ENCODE measurements around the gene C2orf49.

C2orf49 gene

GRCh38 chr2:105298017-105298416 lies 39.3 kb upstream of the C2orf49 start:
- H3K9me3 ChIP-seq (ENCODE audit: control insufficient read depth, low read length), result no peaks in the 10 kb centered on the region
- peak overlapping the region; percentile 40 for H3K27ac ChIP-seq
- no peaks in the 10 kb centered on the region for H3K27me3 ChIP-seq (ENCODE audit: control insufficient read depth, insufficient read depth, low read length)
- peaks cover 24% of the 10 kb centered on the region for H3K4me1 ChIP-seq
- H2AFZ ChIP-seq, result no peak overlapping the region
- no peak overlapping the region for H3K4me2 ChIP-seq (ENCODE audit: low read length)
- peaks cover 3% of the 10 kb centered on the region for H3K79me2 ChIP-seq
- no peak overlapping the region for H3K4me3 ChIP-seq (ENCODE audit: low read depth, low read length)
- TF ChIP-seq, protein P1, sequence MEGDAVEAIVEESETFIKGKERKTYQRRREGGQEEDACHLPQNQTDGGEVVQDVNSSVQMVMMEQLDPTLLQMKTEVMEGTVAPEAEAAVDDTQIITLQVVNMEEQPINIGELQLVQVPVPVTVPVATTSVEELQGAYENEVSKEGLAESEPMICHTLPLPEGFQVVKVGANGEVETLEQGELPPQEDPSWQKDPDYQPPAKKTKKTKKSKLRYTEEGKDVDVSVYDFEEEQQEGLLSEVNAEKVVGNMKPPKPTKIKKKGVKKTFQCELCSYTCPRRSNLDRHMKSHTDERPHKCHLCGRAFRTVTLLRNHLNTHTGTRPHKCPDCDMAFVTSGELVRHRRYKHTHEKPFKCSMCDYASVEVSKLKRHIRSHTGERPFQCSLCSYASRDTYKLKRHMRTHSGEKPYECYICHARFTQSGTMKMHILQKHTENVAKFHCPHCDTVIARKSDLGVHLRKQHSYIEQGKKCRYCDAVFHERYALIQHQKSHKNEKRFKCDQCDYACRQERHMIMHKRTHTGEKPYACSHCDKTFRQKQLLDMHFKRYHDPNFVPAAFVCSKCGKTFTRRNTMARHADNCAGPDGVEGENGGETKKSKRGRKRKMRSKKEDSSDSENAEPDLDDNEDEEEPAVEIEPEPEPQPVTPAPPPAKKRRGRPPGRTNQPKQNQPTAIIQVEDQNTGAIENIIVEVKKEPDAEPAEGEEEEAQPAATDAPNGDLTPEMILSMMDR (IDR thresholded peaks at IDR 0.05), result no peak
- H3K36me3 ChIP-seq (ENCODE audit: control insufficient read depth, insufficient read depth, low read length), result no peaks in the 10 kb centered on the region
- H3K9ac ChIP-seq, result no peak overlapping the region

- TF ChIP-seq, protein P1 (IDR thresholded peaks at IDR 0.05), result no peak
- H3K79me2 ChIP-seq, result peaks cover 3% of the 10 kb centered on the region
- no peaks in the 10 kb centered on the region for H3K9me3 ChIP-seq (ENCODE audit: control insufficient read depth, low read length)
- no peak overlapping the region for H3K4me2 ChIP-seq (ENCODE audit: low read length)
- no peak overlapping the region for H3K4me3 ChIP-seq (ENCODE audit: low read depth, low read length)
- H3K4me1 ChIP-seq, result peaks cover 24% of the 10 kb centered on the region
- no peak overlapping the region for H3K9ac ChIP-seq
- no peaks in the 10 kb centered on the region for H3K27me3 ChIP-seq (ENCODE audit: control insufficient read depth, insufficient read depth, low read length)
- H3K27ac ChIP-seq, result no peak overlapping the region
- H2AFZ ChIP-seq, result no peak overlapping the region
- H3K36me3 ChIP-seq (ENCODE audit: control insufficient read depth, insufficient read depth, low read length), result no peaks in the 10 kb centered on the region
These were observed 38.0 kb upstream of the C2orf49 start for GRCh38 chr2:105299290-105299689.

- Histone ChIP-seq H3K27ac (no peak overlapping the region), H3K9me3 (ENCODE audit: control insufficient read depth, low read length) (no peaks in the 10 kb centered on the region), H3K4me2 (ENCODE audit: low read length) (no peak overlapping the region), H3K36me3 (ENCODE audit: control insufficient read depth, insufficient read depth, low read length) (no peaks in the 10 kb centered on the region), H3K4me1 (peaks cover 24% of the 10 kb centered on the region), H2AFZ (no peak overlapping the region), H3K79me2 (peaks cover 6% of the 10 kb centered on the region), H3K27me3 (ENCODE audit: control insufficient read depth, insufficient read depth, low read length) (no peaks in the 10 kb centered on the region), H3K4me3 (ENCODE audit: low read depth, low read length) (no peak overlapping the region), H3K9ac (no peak overlapping the region)
- TF ChIP-seq, protein P1 (IDR thresholded peaks at IDR 0.05), result no peak
These were observed 35.7 kb upstream of the C2orf49 start for GRCh38 chr2:105301646-105302045.

- Histone ChIP-seq H3K9ac (no peak overlapping the region), H3K36me3 (ENCODE audit: control insufficient read depth, insufficient read depth, low read length) (no peaks in the 10 kb centered on the region), H3K4me2 (ENCODE audit: low read length) (no peak overlapping the region), H3K4me3 (ENCODE audit: low read depth, low read length) (no peak overlapping the region), H3K27ac (no peak overlapping the region), H3K27me3 (ENCODE audit: control insufficient read depth, insufficient read depth, low read length) (no peaks in the 10 kb centered on the region), H3K4me1 (no peaks in the 10 kb centered on the region), H2AFZ (no peak overlapping the region), H3K9me3 (ENCODE audit: control insufficient read depth, low read length) (no peaks in the 10 kb centered on the region), H3K79me2 (peaks cover 18% of the 10 kb centered on the region)
- TF ChIP-seq, protein P1 (IDR thresholded peaks at IDR 0.05), result no peak
These were observed 30.2 kb upstream of the C2orf49 start for GRCh38 chr2:105307146-105307545.

DNA sequence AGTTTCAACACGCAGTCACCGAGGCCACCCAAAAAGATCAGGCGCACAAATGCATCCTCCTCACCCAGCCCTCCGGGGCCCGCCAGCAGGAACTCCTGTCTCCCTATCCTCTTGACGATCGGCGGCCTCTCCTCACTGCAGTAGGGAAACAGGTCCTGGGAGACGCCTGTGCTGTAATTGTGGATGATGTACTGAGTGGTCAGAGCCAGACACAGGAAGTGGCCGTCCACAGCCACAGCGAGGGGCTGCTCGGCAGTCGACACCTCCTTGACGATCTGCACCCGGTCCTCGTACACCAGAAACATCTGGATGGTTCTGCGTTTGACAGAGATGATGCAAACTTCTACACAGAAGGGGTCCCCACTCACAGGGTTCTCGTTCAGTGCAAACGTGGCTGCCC lies 29.8 kb upstream of the C2orf49 start:
- Histone ChIP-seq H3K27me3 (ENCODE audit: control insufficient read depth, insufficient read depth, low read length) (no peaks in the 10 kb centered on the region), H3K4me1 (no peaks in the 10 kb centered on the region), H2AFZ (no peak overlapping the region), H3K79me2 (peaks cover 18% of the 10 kb centered on the region), H3K9me3 (ENCODE audit: control insufficient read depth, low read length) (no peaks in the 10 kb centered on the region), H3K4me2 (ENCODE audit: low read length) (no peak overlapping the region), H3K4me3 (ENCODE audit: low read depth, low read length) (no peak overlapping the region), H3K27ac (no peak overlapping the region), H3K9ac (no peak overlapping the region), H3K36me3 (ENCODE audit: control insufficient read depth, insufficient read depth, low read length) (no peaks in the 10 kb centered on the region)
- TF ChIP-seq, protein P1 (IDR thresholded peaks at IDR 0.05), result no peak

Measured in parathyroid adenoma (tissue), 2 donors.